NT2/D1 (cell line): ENCODE results near the gene RHOA.
"Not testable (repeated sequence)": the region's sequence is repeated elsewhere in the genome, so short reads cannot be mapped to it uniquely, and the experiment has no call there.

Experiments
- SUZ12 ChIP-seq: IDR thresholded peaks from 2 replicates; pipeline ENCODE4 v1.6.1; 2011; ENCODE audit not compliant: insufficient read length, insufficient read depth; ENCODE audit errors: extremely low read depth
- YY1 ChIP-seq: IDR thresholded peaks from 2 replicates; pipeline ENCODE4 v1.6.1; 2011; ENCODE audit not compliant: insufficient read length, insufficient read depth
- ZNF274 ChIP-seq: IDR thresholded peaks from 2 replicates; pipeline ENCODE4 v1.6.1; 2011; ENCODE audit warnings: mild to moderate bottlenecking, low read depth, low read length

DNA sequence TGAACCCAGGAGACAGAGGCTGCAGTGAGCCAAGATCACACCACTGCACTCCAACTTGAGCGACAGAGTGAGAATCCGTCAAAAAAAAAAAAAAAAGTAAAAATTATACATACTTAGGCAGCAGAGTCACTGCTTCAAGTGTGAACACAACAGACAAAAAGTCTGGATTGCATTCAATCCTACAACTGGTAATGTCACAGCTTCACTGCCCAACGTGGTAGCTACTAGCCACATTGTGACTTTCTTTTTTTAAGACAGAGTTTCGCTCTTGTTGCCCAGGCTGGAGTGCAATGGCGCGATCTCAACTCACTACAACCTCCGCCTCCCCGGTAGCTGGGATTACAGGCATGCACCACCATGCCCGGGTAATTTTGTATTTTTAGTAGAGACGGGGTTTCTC, 20.5 kb downstream of the RHOA start:
- TF ChIP-seq SUZ12, YY1, ZNF274: not testable (repeated sequence)
